Renal cortical epithelial cell (primary cell): Measurements from ENCODE around the gene C9. TPM values are rescaled to one million over a fixed set of nuclear protein-coding genes. Genes with fewer than 3 reads are reported as not detected.
"Not testable (repeated sequence)": the region's sequence is repeated elsewhere in the genome, so short reads cannot be mapped to it uniquely, and the experiment has no call there.

ENCODE experiments used
- DNase-seq: peaks from one replicate; pipeline ENCODE4 v3.0.0-alpha.2; 2011; ENCODE audit warnings: low read depth
- total RNA-seq: library from RNA; depleted of rRNA; stranded (reverse); fragments of >200 nt; gene quantifications from 2 replicates; pipeline ENCODE4 v1.2.3, GENCODE V29; 2014

The C9 gene
- total RNA-seq, 1 donor from 2014 or later = 0.20 TPM

- no peak for DNase-seq
These were observed 35.6 kb downstream of the C9 start for GRCh38 chr5:39328731-39329130.

- no peak for DNase-seq
These were observed 40.8 kb downstream of the C9 start for GRCh38 chr5:39323542-39323941.

GRCh38 chr5:39319395-39319794 is 44.9 kb downstream of the C9 start:
- DNase-seq = no peak

GRCh38 chr5:39316464-39316863 is 47.8 kb downstream of the C9 start:
- DNase-seq = not testable (repeated sequence)

- DNase-seq = no peak
These were observed 48.3 kb downstream of the C9 start for GRCh38 chr5:39315995-39316394.

- no peak for DNase-seq
These were observed 49.7 kb downstream of the C9 start for GRCh38 chr5:39314591-39314990.

GRCh38 chr5:39309534-39309933 is 54.8 kb downstream of the C9 start:
- no peak for DNase-seq

- no peak for DNase-seq
These were observed 61.8 kb downstream of the C9 start for GRCh38 chr5:39302472-39302871.

GRCh38 chr5:39301406-39301805 is 62.9 kb downstream of the C9 start:
- no peak for DNase-seq

GRCh38 chr5:39299962-39300361 is 64.3 kb downstream of the C9 start:
- no peak for DNase-seq

- no peak for DNase-seq
These were observed 69.6 kb downstream of the C9 start for GRCh38 chr5:39294736-39295135.

GRCh38 chr5:39284552-39284951 is 79.7 kb downstream of the C9 start:
- no peak for DNase-seq

- DNase-seq = peak; percentile 95
These were observed 81.0 kb downstream of the C9 start for GRCh38 chr5:39283231-39283818.

GRCh38 chr5:39282561-39282960 is 81.7 kb downstream of the C9 start:
- DNase-seq = no peak

- DNase-seq = not testable (repeated sequence)
These were observed 88.4 kb downstream of the C9 start for GRCh38 chr5:39275865-39276264.

- no peak for DNase-seq
These were observed 89.8 kb downstream of the C9 start for GRCh38 chr5:39274398-39275085.

- DNase-seq = no peak
These were observed 90.9 kb downstream of the C9 start for GRCh38 chr5:39273314-39273954.

- not testable (repeated sequence) for DNase-seq
These were observed 91.4 kb downstream of the C9 start for GRCh38 chr5:39272869-39273231.

- DNase-seq = no peak
These were observed 94.0 kb downstream of the C9 start for GRCh38 chr5:39270225-39270848.

- no peak for DNase-seq
These were observed 97.1 kb downstream of the C9 start for GRCh38 chr5:39267186-39267585.

- DNase-seq = no peak
These were observed 97.9 kb downstream of the C9 start for GRCh38 chr5:39266442-39266841.

- DNase-seq = no peak
These were observed 99.8 kb downstream of the C9 start for GRCh38 chr5:39264528-39264927.

GRCh38 chr5:39262981-39263380 is 101.3 kb downstream of the C9 start:
- no peak for DNase-seq
